ENCODE data around the gene ZNF445.
"Not testable (repeated sequence)": the region's sequence is repeated elsewhere in the genome, so short reads cannot be mapped to it uniquely, and the experiment has no call there.

ZNF445 gene

DNA sequence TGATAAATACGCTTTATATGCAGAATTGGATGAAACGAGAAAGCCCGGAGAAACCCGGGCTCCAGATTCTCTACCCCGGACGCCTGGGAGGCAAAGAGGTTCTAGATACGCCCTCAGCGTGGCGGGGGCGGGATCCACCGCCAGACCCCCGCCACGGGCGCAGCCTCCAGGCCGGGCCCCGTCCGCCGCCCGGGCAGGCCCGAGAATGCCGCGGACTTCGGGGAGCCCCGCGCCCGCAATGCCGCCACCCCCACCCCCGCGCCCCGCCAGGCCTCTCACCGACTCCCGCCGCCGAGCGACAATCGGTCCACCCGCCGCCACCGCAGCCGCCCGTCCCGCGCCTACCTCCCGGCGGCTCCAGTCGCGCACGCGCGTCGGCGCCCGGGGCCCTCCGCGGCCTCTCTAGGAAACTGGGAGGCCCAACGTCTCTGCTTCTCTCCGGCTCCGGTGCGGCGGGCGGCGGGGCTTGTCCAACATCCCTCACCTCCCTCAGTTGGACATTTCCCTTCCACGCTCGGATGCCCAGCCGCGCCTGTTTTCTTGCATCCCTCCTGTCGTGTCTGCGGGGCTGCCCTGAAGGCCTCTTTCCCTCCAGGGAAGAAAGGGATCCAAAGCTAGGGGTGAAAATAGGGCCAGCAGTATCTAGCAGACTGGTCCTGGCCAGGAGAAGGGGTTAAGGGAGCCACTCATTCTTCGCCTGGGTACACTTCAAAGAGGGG lies at the start of gene ZNF445:
TSS of gene ZNF445 (minus strand) at position 359 of the 719 bp plus-strand sequence. CDS start 22,121 bp downstream, outside the sequence.
- DNase-seq: peak; percentile 62

DNA sequence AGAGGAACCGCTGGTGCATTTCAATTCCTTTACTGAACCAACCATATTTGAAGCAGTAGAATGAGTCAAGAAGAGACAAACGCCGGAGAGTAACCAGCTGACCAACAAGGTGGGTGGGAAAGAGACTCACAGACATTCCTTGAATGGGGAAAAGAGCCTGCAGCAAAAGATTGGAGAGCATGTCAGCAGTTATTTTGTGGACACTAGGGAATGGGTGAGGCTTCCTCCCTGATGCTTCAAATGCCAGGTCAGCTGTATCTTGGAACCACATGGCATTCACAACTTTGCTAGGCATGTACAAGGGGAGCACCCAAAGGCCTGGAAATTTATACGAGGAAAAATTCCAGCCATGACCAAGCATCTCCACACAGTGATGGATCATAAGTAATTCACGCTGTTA lies 47.6 kb upstream of the ZNF445 start:
- no peak for DNase-seq

DNA sequence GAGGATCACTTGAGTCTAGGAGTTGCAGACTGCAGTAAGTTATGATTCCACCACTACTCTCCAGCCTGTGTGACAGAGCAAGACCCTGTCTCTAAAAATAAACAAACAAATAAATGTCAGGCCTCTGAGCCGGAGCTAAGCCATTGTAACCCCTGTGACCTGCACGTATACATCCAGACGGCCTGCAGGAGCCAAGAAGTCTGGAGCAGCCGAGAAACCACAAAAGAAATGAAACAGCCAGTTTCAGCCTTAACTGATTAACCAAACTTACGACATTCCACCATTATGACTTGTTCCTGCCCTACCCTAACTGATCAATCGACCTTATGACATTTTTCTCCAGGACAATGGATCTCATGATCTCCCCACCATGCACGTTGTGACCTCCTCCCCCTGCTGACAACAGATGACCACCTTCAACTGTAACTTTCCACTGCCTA lies 45.0 kb upstream of the ZNF445 start:
- DNase-seq: no peak

DNA sequence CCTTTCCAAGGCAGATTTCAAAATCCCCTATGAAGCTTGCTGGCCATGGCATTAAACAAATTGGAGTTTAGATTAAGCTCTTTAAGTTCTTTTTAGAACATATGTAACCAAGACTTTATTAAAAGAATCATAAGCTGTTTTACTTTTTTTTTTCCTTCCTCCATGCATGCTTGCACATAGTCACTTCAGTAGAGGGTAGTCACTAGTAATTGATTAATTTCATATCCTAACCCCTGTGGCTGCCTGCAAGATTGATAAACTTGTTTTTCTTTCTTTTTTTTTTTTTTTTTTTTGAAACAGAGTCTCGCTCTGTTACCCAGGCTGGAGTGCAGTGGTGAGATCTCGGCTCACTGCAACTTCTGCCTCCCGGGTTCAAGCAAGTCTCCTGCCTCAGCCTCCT lies 44.3 kb upstream of the ZNF445 start:
- no peak for DNase-seq

- no peak for DNase-seq
Observed at GRCh38 chr3:44518782-44519156, 41.3 kb upstream of the ZNF445 start.

DNA sequence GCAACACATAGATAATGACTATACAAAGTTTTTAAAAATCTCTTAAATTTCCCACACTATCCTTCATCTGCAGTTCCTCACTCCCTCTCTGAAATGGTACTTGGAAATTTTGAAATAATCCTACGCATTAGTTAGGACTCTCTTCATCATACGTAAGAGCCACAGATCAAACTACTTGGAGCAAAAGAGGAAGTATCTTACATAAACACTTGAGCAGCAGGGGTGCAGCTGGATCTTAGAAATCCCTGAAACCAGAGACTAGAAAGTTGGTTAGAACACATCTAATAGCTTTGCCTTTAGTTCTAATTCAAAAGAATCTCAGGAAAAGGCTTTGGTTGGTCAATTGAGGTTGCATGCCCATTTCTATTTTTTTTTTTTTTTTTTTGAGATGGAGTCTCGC lies 38.8 kb upstream of the ZNF445 start:
- DNase-seq: no peak

- no peak for DNase-seq
Observed at GRCh38 chr3:44513513-44513912, 36.0 kb upstream of the ZNF445 start.

DNA sequence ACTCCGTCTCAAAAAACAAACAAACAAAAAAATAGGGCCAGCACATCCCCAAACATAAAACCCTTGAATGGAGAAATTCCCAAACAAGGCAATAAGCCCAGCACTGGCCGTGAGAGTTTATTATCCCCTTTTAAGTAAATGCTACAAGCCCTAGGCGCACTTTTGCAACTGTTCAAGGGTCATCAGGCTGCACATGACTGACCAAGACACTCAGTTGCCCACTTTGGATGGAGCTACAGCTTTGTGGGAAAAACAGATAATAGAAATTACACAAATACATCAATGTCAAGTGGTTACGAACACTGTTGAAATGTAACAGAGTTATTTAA lies 33.7 kb upstream of the ZNF445 start:
- DNase-seq: no peak

GRCh38 chr3:44510000-44510368 lies 32.5 kb upstream of the ZNF445 start:
- no peak for DNase-seq

DNA sequence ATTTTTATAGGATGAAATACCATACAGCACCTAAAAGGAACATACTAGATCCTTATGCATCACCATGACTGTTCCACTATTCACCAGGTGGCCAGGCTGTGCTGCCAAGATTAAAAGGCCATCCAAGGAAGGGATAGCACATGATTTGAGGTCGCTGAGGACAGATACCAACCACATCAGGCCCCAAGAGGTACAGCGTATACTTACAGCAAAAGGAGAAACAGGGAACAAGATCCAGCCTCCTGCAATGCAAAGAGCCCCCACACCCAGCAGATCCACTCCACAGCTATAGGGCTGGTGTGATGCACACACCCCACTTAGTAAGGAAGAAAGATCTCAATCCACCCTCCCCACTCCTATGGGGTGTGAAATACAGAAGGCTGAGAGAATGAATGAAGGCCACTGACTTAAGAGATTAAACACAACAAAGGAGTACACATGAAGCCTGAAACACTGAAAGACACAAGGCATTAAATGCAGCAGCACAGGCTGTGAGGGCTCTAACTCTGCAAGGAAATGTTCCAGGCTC lies 32.0 kb upstream of the ZNF445 start:
- no peak for DNase-seq

- no peak for DNase-seq
Observed at GRCh38 chr3:44506961-44507360, 29.5 kb upstream of the ZNF445 start.

DNA sequence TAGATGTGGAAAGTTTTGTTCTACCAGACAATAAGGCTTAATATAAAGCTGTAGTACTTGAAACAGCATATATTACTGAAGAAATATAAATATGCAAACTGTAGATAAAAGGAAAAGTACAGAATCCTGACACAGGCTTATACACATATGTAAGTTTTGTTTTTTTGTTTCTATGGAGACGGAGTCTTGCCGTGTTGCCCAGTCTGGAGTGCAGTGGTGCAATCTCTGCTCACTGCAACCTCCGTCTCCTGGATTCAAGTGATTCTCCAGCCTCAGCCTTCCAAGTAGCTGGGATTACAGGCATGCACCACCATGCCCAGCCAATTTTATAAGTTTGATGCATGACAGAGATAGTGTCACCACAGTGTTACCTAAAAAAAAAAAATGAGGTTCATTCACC lies 29.1 kb upstream of the ZNF445 start:
- DNase-seq: no peak

DNA sequence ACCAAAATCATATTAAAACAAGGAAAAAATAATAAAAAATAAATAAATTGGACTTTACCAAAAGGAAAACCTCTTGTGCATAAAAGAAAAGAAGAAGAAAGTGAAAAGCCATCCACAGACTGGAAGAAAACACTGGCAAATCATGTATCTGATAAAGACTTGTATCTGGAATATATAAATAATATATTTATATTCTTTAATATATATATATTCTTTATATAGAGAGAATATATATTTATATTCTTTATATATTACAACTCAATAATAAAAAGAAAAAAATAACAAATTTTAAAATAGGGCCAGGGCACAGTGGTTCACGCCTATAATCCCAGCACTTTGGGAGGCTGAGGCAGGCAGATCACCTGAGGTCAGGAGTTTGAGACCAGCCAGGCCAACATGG lies 27.1 kb upstream of the ZNF445 start:
- DNase-seq: no peak

DNA sequence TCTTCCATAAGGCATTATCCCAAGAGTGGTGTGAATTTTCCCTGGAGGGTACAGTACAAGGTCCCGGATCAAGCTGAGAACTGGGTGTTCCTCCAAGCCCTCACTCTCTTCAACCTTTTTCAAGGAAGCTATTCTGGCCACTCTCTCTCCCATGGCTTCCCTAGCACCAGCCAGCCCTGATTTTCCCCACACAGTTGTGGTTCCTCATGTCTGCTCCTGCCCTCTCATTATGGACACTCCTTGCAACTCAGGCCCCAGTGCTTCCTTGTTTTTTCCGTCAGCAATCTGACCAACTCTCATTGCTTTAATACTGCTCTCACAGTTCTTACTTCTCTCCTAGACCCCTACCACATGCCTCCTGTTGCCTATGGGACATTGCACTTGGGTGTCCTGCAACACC lies 25.7 kb upstream of the ZNF445 start:
- DNase-seq: not testable (repeated sequence)

GRCh38 chr3:44501971-44502370 lies 24.5 kb upstream of the ZNF445 start:
- no peak for DNase-seq

DNA sequence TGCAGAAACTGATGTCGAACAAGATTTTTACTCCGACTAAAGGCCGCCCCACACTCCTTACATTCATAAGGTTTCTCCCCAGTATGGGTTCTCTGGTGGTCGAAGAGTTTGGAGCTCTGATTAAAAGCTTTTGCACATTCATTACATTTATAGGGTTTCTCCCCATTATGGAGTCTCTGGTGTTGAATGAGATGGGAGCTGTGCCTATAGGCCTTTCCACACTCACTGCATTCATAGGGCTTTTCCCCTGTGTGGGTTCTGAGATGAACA lies 22.4 kb upstream of the ZNF445 start:
- DNase-seq: not testable (repeated sequence)

DNA sequence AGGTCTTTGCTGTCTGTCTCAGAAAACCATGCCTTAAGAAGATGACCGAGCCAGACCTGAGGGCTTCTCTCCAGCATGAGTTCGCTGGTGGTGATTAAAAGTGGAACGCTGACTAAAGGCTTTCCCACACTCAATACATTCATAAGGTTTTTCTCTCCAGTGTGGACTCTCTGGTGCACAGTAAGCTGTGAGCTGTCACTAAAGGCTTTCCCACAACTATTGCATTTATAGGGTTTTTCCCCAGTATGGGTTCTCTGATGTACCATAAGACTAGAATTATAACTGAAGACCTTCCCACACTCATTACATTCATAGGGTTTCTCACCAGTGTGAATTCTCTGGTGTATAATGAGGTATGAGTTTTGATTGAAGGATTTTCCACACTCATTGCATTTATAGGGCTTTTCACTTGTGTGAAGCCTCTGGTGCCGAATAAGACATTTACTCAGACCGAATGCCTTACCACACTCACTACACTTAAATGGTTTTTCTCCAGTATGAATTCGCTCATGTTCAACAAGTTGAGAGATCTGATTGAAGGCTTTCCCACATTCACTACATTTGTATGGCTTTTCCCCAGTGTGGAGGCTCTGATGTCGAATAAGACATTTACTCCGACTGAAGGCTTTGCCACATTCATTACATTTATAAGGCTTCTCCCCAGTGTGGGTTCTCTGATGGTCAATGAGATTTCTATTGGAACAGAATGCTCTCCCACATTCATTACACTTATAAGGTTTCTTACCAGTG lies 21.9 kb upstream of the ZNF445 start:
- DNase-seq: no peak

GRCh38 chr3:44495636-44496415 lies 18.4 kb upstream of the ZNF445 start:
- no peak for DNase-seq

- DNase-seq: no peak
Observed at GRCh38 chr3:44492496-44492895, 15.0 kb upstream of the ZNF445 start.

- DNase-seq: no peak
Observed at GRCh38 chr3:44482721-44483120, 5.3 kb upstream of the ZNF445 start.

GRCh38 chr3:44478606-44479094 lies 1.2 kb upstream of the ZNF445 start:
- no peak for DNase-seq

DNA sequence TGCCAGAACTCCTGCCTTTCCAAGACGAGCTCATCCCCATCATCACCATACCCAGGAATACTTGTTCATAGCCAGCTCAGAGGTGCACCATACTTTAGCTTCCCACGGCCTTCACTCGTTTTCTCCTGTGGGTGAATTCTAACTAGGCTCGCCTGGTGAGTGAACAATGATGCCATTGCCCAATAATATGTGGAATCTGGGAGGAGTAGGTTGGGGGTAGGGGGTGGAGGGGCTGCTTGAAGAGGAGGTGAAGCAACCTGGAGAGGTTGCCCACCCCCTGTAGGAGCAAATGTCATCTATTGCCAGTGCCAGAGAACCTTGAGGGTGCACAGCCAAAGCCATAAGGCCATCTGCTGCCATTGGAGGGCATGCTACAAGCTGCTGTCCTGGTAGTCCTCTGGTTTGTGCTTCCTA lies 592 bp upstream of the ZNF445 start:
- no peak for DNase-seq

DNA sequence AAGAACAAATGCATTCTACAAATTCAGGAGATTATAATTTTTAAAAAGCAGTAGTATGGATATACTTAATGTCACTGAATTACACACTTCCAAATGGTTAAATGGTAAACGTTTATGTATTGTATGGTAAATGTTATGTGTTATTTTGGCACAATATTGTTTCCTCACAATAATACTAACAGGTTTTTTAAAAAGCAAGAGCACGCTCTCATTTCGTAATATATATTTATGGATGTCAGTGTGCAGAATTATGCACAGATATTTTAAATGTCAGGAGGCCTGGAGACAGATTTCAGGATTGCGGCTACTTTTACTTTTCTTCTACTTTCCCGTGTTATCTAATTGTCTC lies 533 bp downstream of the ZNF445 start:
- DNase-seq: no peak

- DNase-seq: no peak
Observed at GRCh38 chr3:44476181-44476611, 1.3 kb downstream of the ZNF445 start.

All from activated T-cell treated with anti-CD3 and anti-CD28 coated beads for 4 hours (primary cell).